GM10266 (cell line): ENCODE results near the gene ZNRD2.
A peak's percentile ranks its signal among the peaks of the same experiment; 100 is the strongest.
"Not testable (repeated sequence)": the region's sequence is repeated elsewhere in the genome, so short reads cannot be mapped to it uniquely, and the experiment has no call there.

Experiments used
- DNase-seq: peaks from one replicate; pipeline ENCODE4 v3.0.0; 2012; ENCODE audit errors: extremely low spot score
- TF ChIP-seq, protein P1 (sequence below): IDR thresholded peaks from 2 replicates; pipeline ENCODE4 v1.5.1; 2012; ENCODE audit warnings: mild to moderate bottlenecking, low read depth; ENCODE audit not compliant: control insufficient read depth, insufficient read depth; ENCODE audit errors: missing control alignments

Gene ZNRD2, protein sequence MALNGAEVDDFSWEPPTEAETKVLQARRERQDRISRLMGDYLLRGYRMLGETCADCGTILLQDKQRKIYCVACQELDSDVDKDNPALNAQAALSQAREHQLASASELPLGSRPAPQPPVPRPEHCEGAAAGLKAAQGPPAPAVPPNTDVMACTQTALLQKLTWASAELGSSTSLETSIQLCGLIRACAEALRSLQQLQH

DNA sequence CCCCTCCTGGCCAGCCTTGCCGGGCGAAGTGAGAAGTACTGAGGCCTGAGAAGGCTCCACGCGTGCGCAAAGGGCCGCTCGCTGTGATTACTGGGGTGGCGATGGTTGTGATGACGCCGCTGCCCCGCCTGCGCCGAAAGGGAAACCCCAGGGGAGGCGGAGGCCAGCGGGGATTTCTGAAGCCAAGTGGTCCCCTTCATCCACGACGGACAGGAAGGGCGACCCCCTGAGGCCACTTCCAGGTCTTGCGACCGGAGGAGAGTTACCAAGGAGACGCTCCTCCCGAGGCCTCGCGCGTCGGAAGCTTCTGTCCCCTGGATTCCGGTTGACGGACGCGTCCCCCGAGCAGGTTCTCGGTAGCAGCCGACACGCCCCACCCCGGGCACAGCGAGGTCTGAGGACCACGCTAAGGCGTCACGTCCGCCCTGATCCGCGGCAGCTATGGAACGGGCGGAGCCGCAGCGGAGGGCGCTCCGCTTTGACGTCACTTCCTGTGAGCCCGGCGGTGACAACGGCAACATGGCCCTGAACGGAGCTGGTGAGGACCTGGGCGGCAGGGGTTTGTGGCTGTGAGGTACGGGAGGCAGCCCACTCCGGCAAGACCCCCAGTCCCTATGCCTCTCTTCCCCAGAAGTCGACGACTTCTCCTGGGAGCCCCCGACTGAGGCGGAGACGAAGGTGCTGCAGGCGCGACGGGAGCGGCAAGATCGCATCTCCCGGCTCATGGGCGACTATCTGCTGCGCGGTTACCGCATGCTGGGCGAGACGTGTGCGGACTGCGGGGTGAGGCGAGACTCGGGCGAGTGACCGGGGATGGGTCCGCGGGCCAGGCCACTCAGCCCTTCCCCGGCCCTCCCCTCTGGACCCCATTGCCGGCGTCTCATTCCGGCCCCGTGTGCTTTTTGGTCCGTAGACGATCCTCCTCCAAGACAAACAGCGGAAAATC is at the start of gene ZNRD2:
TSS of gene ZNRD2 (plus strand) at position 505 of the 946 bp plus-strand sequence. CDS start at position 520, 15 bp downstream.
- DNase-seq, result peak; percentile 97
- TF ChIP-seq, protein P1, sequence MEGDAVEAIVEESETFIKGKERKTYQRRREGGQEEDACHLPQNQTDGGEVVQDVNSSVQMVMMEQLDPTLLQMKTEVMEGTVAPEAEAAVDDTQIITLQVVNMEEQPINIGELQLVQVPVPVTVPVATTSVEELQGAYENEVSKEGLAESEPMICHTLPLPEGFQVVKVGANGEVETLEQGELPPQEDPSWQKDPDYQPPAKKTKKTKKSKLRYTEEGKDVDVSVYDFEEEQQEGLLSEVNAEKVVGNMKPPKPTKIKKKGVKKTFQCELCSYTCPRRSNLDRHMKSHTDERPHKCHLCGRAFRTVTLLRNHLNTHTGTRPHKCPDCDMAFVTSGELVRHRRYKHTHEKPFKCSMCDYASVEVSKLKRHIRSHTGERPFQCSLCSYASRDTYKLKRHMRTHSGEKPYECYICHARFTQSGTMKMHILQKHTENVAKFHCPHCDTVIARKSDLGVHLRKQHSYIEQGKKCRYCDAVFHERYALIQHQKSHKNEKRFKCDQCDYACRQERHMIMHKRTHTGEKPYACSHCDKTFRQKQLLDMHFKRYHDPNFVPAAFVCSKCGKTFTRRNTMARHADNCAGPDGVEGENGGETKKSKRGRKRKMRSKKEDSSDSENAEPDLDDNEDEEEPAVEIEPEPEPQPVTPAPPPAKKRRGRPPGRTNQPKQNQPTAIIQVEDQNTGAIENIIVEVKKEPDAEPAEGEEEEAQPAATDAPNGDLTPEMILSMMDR, result peak; percentile 69

DNA sequence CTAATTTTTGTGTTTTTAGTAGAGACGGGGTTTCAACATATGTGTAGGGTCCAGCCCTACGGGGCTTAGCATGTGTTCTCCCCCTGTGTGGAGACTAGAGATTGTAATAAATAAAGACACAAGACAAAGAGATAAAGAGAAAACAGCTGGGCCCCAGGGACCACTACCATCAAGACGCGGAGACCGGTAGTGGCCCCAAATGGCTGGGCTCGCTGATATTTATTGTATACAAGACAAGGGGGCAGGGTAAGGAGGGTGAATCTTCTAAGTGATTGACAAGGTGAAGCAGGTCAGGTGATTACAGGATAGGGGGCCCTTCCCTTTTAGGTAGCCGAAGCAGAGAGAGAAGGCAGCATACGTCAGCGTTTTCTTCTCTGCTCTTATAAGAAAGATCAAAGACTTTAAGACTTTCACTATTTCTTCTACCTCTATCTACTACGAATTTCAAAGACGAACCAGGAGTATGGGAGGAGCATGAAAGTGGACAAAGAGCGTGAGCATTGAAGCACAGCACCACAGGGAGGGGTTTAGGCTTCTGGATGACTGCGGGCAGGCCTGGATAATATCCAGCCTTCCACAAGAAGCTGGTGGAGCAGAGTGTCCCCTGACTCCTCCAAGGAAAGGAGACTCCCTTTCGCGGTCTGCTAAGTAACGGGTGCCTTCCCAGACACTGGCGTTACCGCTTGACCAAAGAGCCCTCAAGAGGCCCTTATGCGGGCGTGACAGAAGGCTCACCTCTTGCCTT is 48.3 kb upstream of the ZNRD2 start:
- not testable (repeated sequence) for DNase-seq

DNA sequence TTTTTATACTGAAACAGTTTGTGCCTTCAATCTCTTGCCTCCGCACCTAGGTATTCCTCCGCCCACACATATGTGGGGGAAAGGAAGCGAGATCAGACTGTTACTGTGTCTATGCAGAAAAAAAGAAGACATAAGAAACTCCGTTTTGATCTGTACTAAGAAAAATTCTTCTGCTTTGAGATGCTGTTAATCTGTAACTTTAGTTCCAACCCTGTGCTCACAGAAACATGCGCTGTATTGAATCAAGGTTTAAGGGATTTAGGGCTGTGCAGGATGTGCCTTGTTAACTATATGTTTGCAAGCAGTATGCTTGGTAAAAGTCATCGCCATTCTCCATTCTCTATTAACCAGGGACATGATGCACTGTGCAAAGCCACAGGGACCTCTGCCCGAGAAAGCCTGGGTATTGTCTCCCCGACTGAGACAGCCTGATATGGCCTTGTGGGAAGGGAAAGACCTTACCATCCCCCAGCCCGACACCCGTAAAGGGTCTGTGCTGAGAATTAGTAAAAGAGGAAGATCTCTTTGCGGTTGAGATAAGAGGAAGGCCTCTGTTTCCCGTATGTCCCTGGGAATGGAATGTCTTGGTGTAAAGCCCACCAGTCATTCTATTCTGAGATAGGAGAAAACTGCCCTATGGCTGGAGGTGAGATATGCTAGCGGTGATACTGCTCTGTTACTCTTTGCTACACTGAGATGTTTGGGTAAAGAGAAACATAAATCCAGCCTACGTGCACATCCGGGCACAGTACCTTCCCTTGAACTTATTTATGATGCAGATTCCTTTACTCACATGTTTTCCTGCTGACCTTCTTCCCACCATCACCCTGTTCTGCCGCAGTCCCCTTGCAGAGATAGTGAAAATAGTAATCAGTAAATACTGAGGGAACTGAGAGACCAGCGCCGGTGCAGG is 47.3 kb upstream of the ZNRD2 start:
- not testable (repeated sequence) for DNase-seq

DNA sequence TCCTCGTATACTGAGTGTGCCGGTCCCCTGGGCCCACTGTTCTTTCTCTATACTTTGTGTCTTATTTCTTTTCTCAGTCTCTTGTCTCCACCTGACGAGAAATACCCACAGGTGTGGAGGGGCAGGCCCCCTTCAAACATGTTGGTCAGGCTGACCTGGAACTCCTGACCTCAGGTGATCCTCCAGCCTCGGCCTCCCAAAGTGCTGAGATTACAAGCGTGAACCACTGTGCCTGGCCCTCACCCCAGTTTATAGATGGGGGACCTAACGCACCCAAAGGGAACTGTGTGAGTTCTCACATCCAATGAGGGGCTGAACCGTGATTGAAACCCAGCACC is 46.7 kb upstream of the ZNRD2 start:
- DNase-seq, result not testable (repeated sequence)

DNA sequence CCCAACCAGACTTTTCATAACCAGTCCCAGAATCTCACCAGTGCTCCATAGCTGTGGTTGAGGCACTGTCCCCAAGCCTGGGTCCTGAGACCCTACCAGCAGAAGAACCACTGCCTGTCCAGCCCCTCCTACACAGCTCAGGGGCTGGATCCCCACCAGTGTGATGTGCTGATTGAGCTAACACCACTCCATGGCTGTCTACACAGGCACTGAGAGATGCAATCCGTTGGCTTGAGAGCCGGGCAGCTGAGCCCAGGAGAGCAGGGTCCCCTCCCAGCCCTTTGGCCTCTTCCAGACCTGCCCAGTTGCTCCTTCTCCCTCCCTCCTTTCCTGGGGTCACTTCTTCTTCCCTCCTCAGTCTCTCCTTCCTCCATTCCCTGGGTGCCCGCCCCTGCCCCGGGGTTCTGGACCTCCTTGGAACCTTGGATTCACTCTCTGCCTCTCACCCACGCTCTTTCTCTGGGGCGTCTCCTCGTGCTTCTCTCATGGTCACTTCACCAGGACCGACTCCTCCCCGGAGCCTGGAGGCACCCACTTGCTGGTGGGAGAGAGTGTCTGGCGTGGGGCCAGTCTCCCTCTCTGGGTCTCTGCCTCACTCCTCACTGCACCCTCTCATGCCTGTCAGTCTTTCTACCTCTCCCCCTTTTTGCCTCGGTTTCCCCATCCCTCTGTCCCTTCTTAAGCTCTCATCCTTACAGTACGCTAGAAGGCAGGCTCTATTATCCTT is 46.1 kb upstream of the ZNRD2 start:
- TF ChIP-seq, protein P1, result no peak
- DNase-seq, result no peak

DNA sequence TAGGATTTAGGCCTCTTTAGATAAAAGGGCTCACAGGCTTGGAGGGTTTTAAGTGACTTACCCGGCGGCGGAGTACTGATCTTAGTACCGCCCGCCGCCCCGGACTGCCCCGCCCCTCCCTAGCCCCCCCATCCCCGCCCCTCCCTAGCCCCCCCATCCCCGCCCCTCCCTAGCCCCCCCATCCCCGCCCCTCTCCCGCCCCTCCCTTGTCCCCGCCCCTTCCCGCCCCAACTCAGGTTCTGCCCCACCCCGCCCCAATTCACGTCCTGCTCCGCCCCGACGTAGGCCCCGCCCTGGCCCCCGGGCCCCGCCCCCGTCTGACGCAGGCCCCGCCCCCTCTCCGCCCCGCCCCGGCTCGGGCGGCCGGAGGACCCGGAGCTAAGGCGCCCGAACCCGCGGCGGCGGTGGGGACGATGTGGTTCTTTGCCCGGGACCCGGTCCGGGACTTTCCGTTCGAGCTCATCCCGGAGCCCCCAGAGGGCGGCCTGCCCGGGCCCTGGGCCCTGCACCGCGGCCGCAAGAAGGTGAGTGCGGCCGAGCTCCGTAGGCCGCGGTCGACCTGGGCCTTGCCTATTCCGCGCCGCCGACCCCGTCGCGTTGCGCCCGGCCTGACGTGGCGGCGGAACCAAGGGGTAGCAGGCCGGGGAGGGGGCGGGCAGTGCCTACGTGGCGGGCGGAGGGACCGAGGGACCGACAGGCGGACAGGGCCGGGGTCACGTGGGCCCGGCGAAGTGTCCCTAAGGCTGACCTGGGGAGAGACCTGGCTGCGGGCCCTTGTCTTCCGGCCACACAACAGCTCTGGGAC is 45.3 kb upstream of the ZNRD2 start, which contains the start of gene SCYL1:
TSS of gene SCYL1 (plus strand) at position 343 of the 805 bp plus-strand sequence. CDS start at position 414, 71 bp downstream.
- TF ChIP-seq, protein P1, result no peak
- peak; percentile 98 for DNase-seq

DNA sequence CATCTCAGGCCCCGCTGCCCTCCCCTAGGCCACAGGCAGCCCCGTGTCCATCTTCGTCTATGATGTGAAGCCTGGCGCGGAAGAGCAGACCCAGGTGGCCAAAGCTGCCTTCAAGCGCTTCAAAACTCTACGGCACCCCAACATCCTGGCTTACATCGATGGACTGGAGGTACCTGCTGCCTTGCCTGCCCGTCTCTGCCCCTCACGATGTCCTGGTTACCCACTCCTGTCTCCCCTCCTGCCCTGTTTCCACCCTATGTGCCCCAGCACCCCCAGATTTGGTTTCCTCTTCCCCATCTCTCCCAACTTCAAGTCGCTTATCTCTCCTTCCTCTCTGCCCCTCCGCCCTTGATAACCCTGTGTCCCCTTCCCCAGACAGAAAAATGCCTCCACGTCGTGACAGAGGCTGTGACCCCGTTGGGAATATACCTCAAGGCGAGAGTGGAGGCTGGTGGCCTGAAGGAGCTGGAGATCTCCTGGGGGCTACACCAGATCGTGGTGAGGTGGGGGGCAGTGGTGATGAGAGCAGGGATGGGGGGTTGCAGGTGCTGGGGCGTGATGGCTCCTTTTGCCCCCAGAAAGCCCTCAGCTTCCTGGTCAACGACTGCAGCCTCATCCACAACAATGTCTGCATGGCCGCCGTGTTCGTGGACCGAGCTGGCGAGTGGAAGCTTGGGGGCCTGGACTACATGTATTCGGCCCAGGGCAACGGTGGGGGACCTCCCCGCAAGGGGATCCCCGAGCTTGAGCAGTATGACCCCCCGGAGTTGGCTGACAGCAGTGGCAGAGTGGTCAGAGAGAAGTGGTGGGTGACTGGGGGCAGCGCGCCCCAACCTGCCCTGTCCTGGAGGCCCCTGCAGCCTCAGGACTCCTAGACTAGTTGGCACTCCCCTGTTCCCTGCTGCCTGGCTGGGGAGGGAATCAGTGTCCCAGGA is 44.5 kb upstream of the ZNRD2 start:
- DNase-seq, result no peak

More for the DNA sequence above, 44.5 kb upstream of the ZNRD2 start:
- TF ChIP-seq, protein P1, result no peak
